Activated CD8-positive, alpha-beta T cell treated with anti-CD3 and anti-CD28 coated beads, Interleukin-2, amount 10 ng/mL, durations not matched to agents 7 days and 5 days (primary cell): Measurements from ENCODE around the gene RHOBTB1. TPM values are rescaled to one million over a fixed set of nuclear protein-coding genes. Genes with fewer than 3 reads are reported as not detected.

Experiments used
- ATAC-seq: fragments of 150-1000 bp; cut with Tn5 transposase; one replicate; pipeline ENCODE4 v1.10.0; 2021; ENCODE audit warnings: moderate library complexity
- CTCF ChIA-PET: fragments of 350-600 bp; sonication (Branson Sonifier 250); formaldehyde crosslinking; loops from one replicate; lab custom pipeline; 2021; ENCODE audit warnings: antibody characterized with exemption; lab: Charles Lee
- POLR2A ChIA-PET: fragments of 350-600 bp; sonication (Branson Sonifier 250); formaldehyde crosslinking; loops from one replicate; lab custom pipeline; 2021; ENCODE audit warnings: antibody characterized with exemption; lab: Charles Lee
- DNase-seq: peaks from one replicate; pipeline ENCODE4 v3.0.0-alpha.2; 2020
- H3K27ac Mint-ChIP-seq: one replicate; pipeline ENCODE4 v1.8.0; 2021; ENCODE audit warnings: mild to moderate bottlenecking, mixed read lengths
- H3K27me3 Mint-ChIP-seq: one replicate; pipeline ENCODE4 v1.8.0; 2021; ENCODE audit warnings: low read depth, mixed read lengths
- H3K36me3 Mint-ChIP-seq: one replicate; pipeline ENCODE4 v1.8.0; 2021; ENCODE audit warnings: low read depth, mixed read lengths
- H3K4me1 Mint-ChIP-seq: one replicate; pipeline ENCODE4 v1.8.0; 2021; ENCODE audit warnings: low read depth, mixed read lengths
- H3K4me3 Mint-ChIP-seq: one replicate; pipeline ENCODE4 v1.8.0; 2021; ENCODE audit warnings: mild to moderate bottlenecking, mixed read lengths
- H3K9me3 Mint-ChIP-seq: one replicate; pipeline ENCODE4 v1.8.0; 2022; ENCODE audit warnings: mixed read lengths; ENCODE audit not compliant: insufficient read depth
- total RNA-seq, 2 experiments: library from RNA; stranded (reverse); gene quantifications; one replicate each; pipeline ENCODE4 v1.2.3, GENCODE V29; 2021

The RHOBTB1 gene
- total RNA-seq, 2 experiments from 2014 or later: 0.05 TPM; not detected in 1

- H3K36me3 Mint-ChIP-seq: no peaks in the 10 kb centered on the region
- ChIA-PET POLR2A (no interaction called here), CTCF (no interaction called here)
- no peak overlapping the region for H3K4me3 Mint-ChIP-seq
- no peak for DNase-seq
- H3K27ac Mint-ChIP-seq: no peak overlapping the region
- H3K9me3 Mint-ChIP-seq: no peaks in the 10 kb centered on the region
- no peaks in the 10 kb centered on the region for H3K27me3 Mint-ChIP-seq
- no peaks in the 10 kb centered on the region for H3K4me1 Mint-ChIP-seq
- no peak for ATAC-seq
Observed at GRCh38 chr10:60870803-60871202, 73.2 kb downstream of the RHOBTB1 start.

- ChIA-PET CTCF (no interaction called here), POLR2A (no interaction called here)
- Mint-ChIP-seq H3K27me3 (no peaks in the 10 kb centered on the region), H3K4me3 (no peak overlapping the region), H3K27ac (no peak overlapping the region), H3K9me3 (no peaks in the 10 kb centered on the region), H3K36me3 (no peaks in the 10 kb centered on the region), H3K4me1 (no peaks in the 10 kb centered on the region)
- ATAC-seq (no peak), DNase-seq (no peak)
Observed at GRCh38 chr10:60870416-60870728, 73.6 kb downstream of the RHOBTB1 start.

GRCh38 chr10:60869652-60870415 is 74.2 kb downstream of the RHOBTB1 start:
- Mint-ChIP-seq H3K9me3 (no peaks in the 10 kb centered on the region), H3K27me3 (no peaks in the 10 kb centered on the region), H3K4me1 (no peaks in the 10 kb centered on the region), H3K36me3 (no peaks in the 10 kb centered on the region), H3K4me3 (no peak overlapping the region), H3K27ac (no peak overlapping the region)
- POLR2A ChIA-PET: no interaction called here
- DNase-seq: no peak
- CTCF ChIA-PET: no interaction called here
- no peak for ATAC-seq

- Mint-ChIP-seq H3K9me3 (no peaks in the 10 kb centered on the region), H3K27me3 (no peaks in the 10 kb centered on the region), H3K36me3 (no peaks in the 10 kb centered on the region), H3K4me3 (no peak overlapping the region), H3K4me1 (no peaks in the 10 kb centered on the region), H3K27ac (no peak overlapping the region)
- ChIA-PET CTCF (no interaction called here), POLR2A (no interaction called here)
- no peak for ATAC-seq
- no peak for DNase-seq
Observed at GRCh38 chr10:60868946-60869345, 75.0 kb downstream of the RHOBTB1 start.

GRCh38 chr10:60865198-60865783 is 78.7 kb downstream of the RHOBTB1 start:
- DNase-seq (no peak), ATAC-seq (no peak)
- Mint-ChIP-seq H3K9me3 (no peaks in the 10 kb centered on the region), H3K4me3 (no peak overlapping the region), H3K27ac (no peak overlapping the region), H3K36me3 (no peaks in the 10 kb centered on the region), H3K27me3 (peaks cover 2% of the 10 kb centered on the region), H3K4me1 (no peaks in the 10 kb centered on the region)
- POLR2A ChIA-PET: interaction anchor here (0.7 kb wide), 1 partner anchor 181 kb away, joined by 4 read pairs; no protein-coding TSS in a partner anchor
- CTCF ChIA-PET: no interaction called here

- H3K36me3 Mint-ChIP-seq: no peaks in the 10 kb centered on the region
- POLR2A ChIA-PET: no interaction called here
- CTCF ChIA-PET: no interaction called here
- H3K4me3 Mint-ChIP-seq: no peak overlapping the region
- H3K27ac Mint-ChIP-seq: no peak overlapping the region
- H3K27me3 Mint-ChIP-seq: peaks cover 2% of the 10 kb centered on the region
- ATAC-seq (no peak), DNase-seq (no peak)
- H3K9me3 Mint-ChIP-seq: no peaks in the 10 kb centered on the region
- H3K4me1 Mint-ChIP-seq: no peaks in the 10 kb centered on the region
Observed at GRCh38 chr10:60863796-60864195, 80.2 kb downstream of the RHOBTB1 start.

GRCh38 chr10:60862517-60862916 is 81.5 kb downstream of the RHOBTB1 start:
- CTCF ChIA-PET: no interaction called here
- POLR2A ChIA-PET: no interaction called here

GRCh38 chr10:60856405-60856804 is 87.6 kb downstream of the RHOBTB1 start:
- H3K36me3 Mint-ChIP-seq: no peaks in the 10 kb centered on the region
- CTCF ChIA-PET: no interaction called here
- no peaks in the 10 kb centered on the region for H3K9me3 Mint-ChIP-seq
- no peak for ATAC-seq
- no peaks in the 10 kb centered on the region for H3K4me1 Mint-ChIP-seq
- H3K27me3 Mint-ChIP-seq: no peaks in the 10 kb centered on the region
- DNase-seq: no peak
- H3K4me3 Mint-ChIP-seq: no peak overlapping the region
- POLR2A ChIA-PET: no interaction called here
- no peak overlapping the region for H3K27ac Mint-ChIP-seq

More at GRCh38 chr10:60862517-60862916, 81.5 kb downstream of the RHOBTB1 start:
- no peak overlapping the region for H3K27ac Mint-ChIP-seq
- peaks cover 2% of the 10 kb centered on the region for H3K27me3 Mint-ChIP-seq
- H3K9me3 Mint-ChIP-seq: no peaks in the 10 kb centered on the region
- ATAC-seq (no peak), DNase-seq (no peak)
- no peaks in the 10 kb centered on the region for H3K36me3 Mint-ChIP-seq
- H3K4me1 Mint-ChIP-seq: no peaks in the 10 kb centered on the region
- H3K4me3 Mint-ChIP-seq: no peak overlapping the region

- no peaks in the 10 kb centered on the region for H3K36me3 Mint-ChIP-seq
- CTCF ChIA-PET: no interaction called here
- no peak overlapping the region for H3K4me3 Mint-ChIP-seq
- DNase-seq (no peak), ATAC-seq (no peak)
- no peak overlapping the region for H3K27ac Mint-ChIP-seq
- no peaks in the 10 kb centered on the region for H3K27me3 Mint-ChIP-seq
- H3K9me3 Mint-ChIP-seq: no peaks in the 10 kb centered on the region
- H3K4me1 Mint-ChIP-seq: no peaks in the 10 kb centered on the region
- POLR2A ChIA-PET: no interaction called here
Observed at GRCh38 chr10:60853637-60854036, 90.3 kb downstream of the RHOBTB1 start.

GRCh38 chr10:60853107-60853506 is 90.9 kb downstream of the RHOBTB1 start:
- POLR2A ChIA-PET: no interaction called here
- H3K36me3 Mint-ChIP-seq: no peaks in the 10 kb centered on the region

GRCh38 chr10:60849740-60850139 is 94.2 kb downstream of the RHOBTB1 start:
- Mint-ChIP-seq H3K9me3 (no peaks in the 10 kb centered on the region), H3K4me1 (no peaks in the 10 kb centered on the region), H3K4me3 (no peak overlapping the region), H3K27me3 (no peaks in the 10 kb centered on the region), H3K36me3 (no peaks in the 10 kb centered on the region), H3K27ac (no peak overlapping the region)
- CTCF ChIA-PET: no interaction called here
- POLR2A ChIA-PET: no interaction called here
- no peak for ATAC-seq
- no peak for DNase-seq

More at GRCh38 chr10:60853107-60853506, 90.9 kb downstream of the RHOBTB1 start:
- ATAC-seq (no peak), DNase-seq (no peak)
- H3K27me3 Mint-ChIP-seq: no peaks in the 10 kb centered on the region
- H3K27ac Mint-ChIP-seq: no peak overlapping the region
- CTCF ChIA-PET: no interaction called here
- H3K4me3 Mint-ChIP-seq: no peak overlapping the region
- H3K9me3 Mint-ChIP-seq: no peaks in the 10 kb centered on the region
- H3K4me1 Mint-ChIP-seq: no peaks in the 10 kb centered on the region

- CTCF ChIA-PET: no interaction called here
- no peaks in the 10 kb centered on the region for H3K9me3 Mint-ChIP-seq
- ATAC-seq (no peak), DNase-seq (no peak)
- no peaks in the 10 kb centered on the region for H3K36me3 Mint-ChIP-seq
- H3K27me3 Mint-ChIP-seq: no peaks in the 10 kb centered on the region
- no peak overlapping the region for H3K4me3 Mint-ChIP-seq
- POLR2A ChIA-PET: no interaction called here
- no peaks in the 10 kb centered on the region for H3K4me1 Mint-ChIP-seq
- H3K27ac Mint-ChIP-seq: no peak overlapping the region
Observed at GRCh38 chr10:60849217-60849616, 94.8 kb downstream of the RHOBTB1 start.
